Measurements from ENCODE around the gene PLCH1. TPM values are rescaled to one million over a fixed set of nuclear protein-coding genes. Genes with fewer than 3 reads are reported as not detected.
"Not testable (repeated sequence)": the region's sequence is repeated elsewhere in the genome, so short reads cannot be mapped to it uniquely, and the experiment has no call there.

The PLCH1 gene
- total RNA-seq, 1 donor from 2014 or later = 0.25 TPM

DNA sequence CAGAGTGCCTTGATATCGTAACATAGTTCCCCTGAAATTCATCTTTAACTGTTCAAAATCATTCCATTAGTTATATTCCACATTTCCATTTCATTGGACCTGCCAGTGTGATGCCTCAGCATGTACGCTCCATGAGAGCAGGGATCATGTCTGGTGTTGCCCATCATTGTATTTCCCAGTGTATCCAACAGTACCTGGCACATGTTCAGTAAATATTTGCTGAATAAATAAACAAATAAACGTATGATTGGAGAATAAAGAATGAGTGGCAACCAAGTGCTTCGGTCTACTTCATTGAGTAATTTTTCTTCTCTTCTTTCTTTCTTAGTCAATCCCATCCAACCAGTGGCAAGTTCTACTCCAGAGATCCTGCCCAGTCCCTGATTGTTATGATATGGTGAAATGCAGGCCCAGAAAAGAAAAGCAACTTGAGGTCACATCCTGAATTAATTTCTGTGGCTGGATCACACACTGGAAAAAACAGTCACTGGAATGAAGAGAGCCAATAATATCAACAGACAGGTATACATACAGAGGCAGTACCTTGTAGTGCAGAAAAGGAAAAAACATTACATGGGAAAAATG is 101.2 kb downstream of the PLCH1 start:
- H3K27ac ChIP-seq = no peak overlapping the region
- H3K9me3 ChIP-seq = no peaks in the 10 kb centered on the region
- intact Hi-C loops (cut with DNase I) = no loop called here
- H3K36me3 ChIP-seq = no peaks in the 10 kb centered on the region
- DNase-seq (ENCODE audit: extremely low spot score in 2 of 2) = no peak
- H3K4me3 ChIP-seq = no peak overlapping the region
- H3K4me1 ChIP-seq = no peaks in the 10 kb centered on the region
- TF ChIP-seq POLR2AphosphoS5 (IDR thresholded peaks at IDR 0.05; ENCODE audit: insufficient read depth in 1 of 2, low read depth in 1 of 2) (no peak), POLR2A (IDR thresholded peaks at IDR 0.05) (no peak)
- TF ChIP-seq, protein P1, sequence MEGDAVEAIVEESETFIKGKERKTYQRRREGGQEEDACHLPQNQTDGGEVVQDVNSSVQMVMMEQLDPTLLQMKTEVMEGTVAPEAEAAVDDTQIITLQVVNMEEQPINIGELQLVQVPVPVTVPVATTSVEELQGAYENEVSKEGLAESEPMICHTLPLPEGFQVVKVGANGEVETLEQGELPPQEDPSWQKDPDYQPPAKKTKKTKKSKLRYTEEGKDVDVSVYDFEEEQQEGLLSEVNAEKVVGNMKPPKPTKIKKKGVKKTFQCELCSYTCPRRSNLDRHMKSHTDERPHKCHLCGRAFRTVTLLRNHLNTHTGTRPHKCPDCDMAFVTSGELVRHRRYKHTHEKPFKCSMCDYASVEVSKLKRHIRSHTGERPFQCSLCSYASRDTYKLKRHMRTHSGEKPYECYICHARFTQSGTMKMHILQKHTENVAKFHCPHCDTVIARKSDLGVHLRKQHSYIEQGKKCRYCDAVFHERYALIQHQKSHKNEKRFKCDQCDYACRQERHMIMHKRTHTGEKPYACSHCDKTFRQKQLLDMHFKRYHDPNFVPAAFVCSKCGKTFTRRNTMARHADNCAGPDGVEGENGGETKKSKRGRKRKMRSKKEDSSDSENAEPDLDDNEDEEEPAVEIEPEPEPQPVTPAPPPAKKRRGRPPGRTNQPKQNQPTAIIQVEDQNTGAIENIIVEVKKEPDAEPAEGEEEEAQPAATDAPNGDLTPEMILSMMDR (IDR thresholded peaks at IDR 0.05) = no peak
- no peaks in the 10 kb centered on the region for H3K27me3 ChIP-seq

- Histone ChIP-seq H3K27ac (no peak overlapping the region), H3K9me3 (no peaks in the 10 kb centered on the region), H3K4me3 (no peak overlapping the region), H3K27me3 (no peaks in the 10 kb centered on the region), H3K4me1 (no peaks in the 10 kb centered on the region), H3K36me3 (no peaks in the 10 kb centered on the region)
- TF ChIP-seq POLR2AphosphoS5 (IDR thresholded peaks at IDR 0.05; ENCODE audit: insufficient read depth in 1 of 2, low read depth in 1 of 2) (no peak), POLR2A (IDR thresholded peaks at IDR 0.05) (no peak)
- TF ChIP-seq, protein P1 (IDR thresholded peaks at IDR 0.05) = no peak
- intact Hi-C loops (cut with DNase I) = no loop called here
- no peak for DNase-seq (ENCODE audit: extremely low spot score in 2 of 2)
These were observed 102.9 kb downstream of the PLCH1 start for GRCh38 chr3:155641956-155642355.

GRCh38 chr3:155640098-155640497 is 104.8 kb downstream of the PLCH1 start:
- TF ChIP-seq, protein P1 (IDR thresholded peaks at IDR 0.05) = no peak
- TF ChIP-seq POLR2AphosphoS5 (IDR thresholded peaks at IDR 0.05; ENCODE audit: insufficient read depth in 1 of 2, low read depth in 1 of 2) = no peak
- TF ChIP-seq POLR2A (IDR thresholded peaks at IDR 0.05) = no peak
- H3K4me3 ChIP-seq = no peak overlapping the region
- H3K27me3 ChIP-seq = no peaks in the 10 kb centered on the region
- no peaks in the 10 kb centered on the region for H3K36me3 ChIP-seq
- no peak for DNase-seq (ENCODE audit: extremely low spot score in 2 of 2)
- intact Hi-C loops (cut with DNase I) = no loop called here
- H3K9me3 ChIP-seq = no peaks in the 10 kb centered on the region
- no peaks in the 10 kb centered on the region for H3K4me1 ChIP-seq
- H3K27ac ChIP-seq = no peak overlapping the region

DNA sequence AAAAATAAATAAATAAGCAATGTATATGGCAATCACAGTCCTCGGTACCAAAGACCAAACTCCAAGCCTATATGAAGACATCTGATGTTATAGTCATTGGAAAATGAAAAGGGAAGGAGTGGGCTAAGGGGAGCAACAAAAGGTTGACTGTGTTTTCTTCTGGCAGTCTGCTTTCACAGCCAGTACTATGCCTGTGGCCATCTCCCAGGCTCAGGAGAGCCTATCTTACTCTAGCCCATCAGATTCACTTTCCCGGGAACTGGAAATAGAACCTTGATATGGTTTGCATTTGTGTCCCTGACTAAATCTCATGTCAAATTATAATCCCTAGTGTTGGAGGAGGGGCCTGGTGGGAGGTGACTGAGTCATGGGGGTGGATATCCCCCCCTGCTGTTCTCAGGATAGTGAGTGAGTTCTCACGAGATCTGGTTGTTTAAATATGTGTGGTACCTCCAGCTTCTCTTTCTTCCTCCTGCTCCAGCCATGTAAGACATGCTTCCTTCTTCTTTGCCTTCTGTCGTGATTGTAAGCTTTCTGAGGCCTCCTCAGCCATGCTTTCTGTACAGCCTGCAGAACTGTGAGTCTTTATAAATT is 105.3 kb downstream of the PLCH1 start:
- no peak for DNase-seq (ENCODE audit: extremely low spot score in 2 of 2)
- Histone ChIP-seq H3K27ac (no peak overlapping the region), H3K4me3 (no peak overlapping the region), H3K36me3 (no peaks in the 10 kb centered on the region), H3K4me1 (no peaks in the 10 kb centered on the region), H3K9me3 (no peaks in the 10 kb centered on the region), H3K27me3 (no peaks in the 10 kb centered on the region)
- intact Hi-C loops (cut with DNase I) = no loop called here
- TF ChIP-seq POLR2A (IDR thresholded peaks at IDR 0.05) (no peak), POLR2AphosphoS5 (IDR thresholded peaks at IDR 0.05; ENCODE audit: insufficient read depth in 1 of 2, low read depth in 1 of 2) (no peak)
- TF ChIP-seq, protein P1 (IDR thresholded peaks at IDR 0.05) = no peak

DNA sequence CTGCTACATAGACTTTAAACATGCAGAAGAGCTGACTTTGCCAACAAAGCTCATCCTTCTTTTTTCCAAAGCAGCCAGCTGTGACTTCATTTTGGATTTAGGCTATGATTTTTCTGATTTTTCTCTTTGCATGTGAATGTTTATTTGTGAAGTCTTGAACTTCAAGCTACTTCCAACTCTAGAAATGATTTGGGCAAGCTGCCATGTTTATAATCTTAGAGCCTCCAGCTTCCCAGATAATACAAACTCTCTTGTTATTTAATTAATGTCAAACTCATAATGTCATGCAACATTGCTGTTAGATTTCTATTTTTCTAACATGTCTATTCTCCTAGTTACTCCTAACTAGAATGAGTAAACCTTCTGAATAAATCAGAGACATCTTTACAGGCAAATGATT is 106.4 kb downstream of the PLCH1 start:
- H3K27me3 ChIP-seq; DNase-seq (ENCODE audit: extremely low spot score in 2 of 2); intact Hi-C loops (cut with DNase I); H3K4me1 ChIP-seq; H3K4me3 ChIP-seq; H3K27ac ChIP-seq; H3K36me3 ChIP-seq; H3K9me3 ChIP-seq: not testable (repeated sequence)
